HL-60 (cell line): ENCODE data around the gene ADD1.

Experiments used
- DNase-seq, 2 experiments: peaks; one replicate each; pipeline ENCODE4 v3.0.0-alpha.2; 2010 to 2020; ENCODE audit warnings: low read depth in 1 of 2, low spot score in 1 of 2
- H3K27ac ChIP-seq: fragments of 250-450 bp; sonication (Bioruptor Pico); replicated peaks from 2 replicates; pipeline ENCODE4 v1.5.1; 2020; ENCODE audit warnings: mild to moderate bottlenecking, moderate library complexity
- H3K27me3 ChIP-seq: fragments of 250-450 bp; sonication (Bioruptor Pico); 2 replicates; pipeline ENCODE4 v1.5.1; 2021; ENCODE audit warnings: mild to moderate bottlenecking, moderate library complexity; ENCODE audit not compliant: insufficient read depth, poor library complexity, severe bottlenecking
- H3K4me3 ChIP-seq: replicated peaks from 2 replicates; pipeline ENCODE4 v1.5.1; 2011; ENCODE audit warnings: mild to moderate bottlenecking, control low read depth, low read length; ENCODE audit not compliant: insufficient read depth
- CTCF ChIP-seq: IDR thresholded peaks from one replicate; pipeline ENCODE4 v1.5.1; 2011; ENCODE audit warnings: low read length, control low read depth, inconsistent platforms; ENCODE audit not compliant: insufficient read depth
- GABPA ChIP-seq: IDR thresholded peaks from 2 replicates; pipeline ENCODE4 v1.6.1; 2012; ENCODE audit warnings: low read depth
- POLR2AphosphoS5 ChIP-seq: IDR thresholded peaks from 2 replicates; pipeline ENCODE4 v1.6.1; 2012; ENCODE audit warnings: low read depth
- REST ChIP-seq: IDR thresholded peaks from 2 replicates; pipeline ENCODE4 v1.6.1; 2012; ENCODE audit warnings: low read depth; ENCODE audit not compliant: insufficient replicate concordance
- SPI1 ChIP-seq: IDR thresholded peaks from 2 replicates; pipeline ENCODE4 v1.6.1; 2012; ENCODE audit warnings: low read depth, mild to moderate bottlenecking, borderline replicate concordance

Gene ADD1

GRCh38 chr4:2829933-2830451, 13.7 kb upstream of the ADD1 start:
- Histone ChIP-seq H3K27ac (no peak overlapping the region), H3K27me3 (no peaks in the 10 kb centered on the region), H3K4me3 (no peak overlapping the region)
- DNase-seq: no peak
- TF ChIP-seq SPI1: no peak
- TF ChIP-seq CTCF: no peak
- no peak for TF ChIP-seq REST
- no peak for TF ChIP-seq POLR2AphosphoS5
- no peak for TF ChIP-seq GABPA

GRCh38 chr4:2830632-2831610, 12.7 kb upstream of the ADD1 start:
- DNase-seq: no peak
- TF ChIP-seq SPI1 (no peak), REST (no peak)

GRCh38 chr4:2831611-2832308, 11.9 kb upstream of the ADD1 start:
- H3K27me3 ChIP-seq: no peaks in the 10 kb centered on the region
- TF ChIP-seq SPI1 (no peak), CTCF (no peak), REST (no peak), POLR2AphosphoS5 (no peak), GABPA (no peak)
- H3K27ac ChIP-seq: no peak overlapping the region
- no peak overlapping the region for H3K4me3 ChIP-seq
- DNase-seq: no peak

More at GRCh38 chr4:2830632-2831610, 12.7 kb upstream of the ADD1 start:
- Histone ChIP-seq H3K27me3 (no peaks in the 10 kb centered on the region), H3K27ac (no peak overlapping the region), H3K4me3 (no peak overlapping the region)
